Calu3 (cell line): ENCODE measurements around the gene HAND1. TPM values are rescaled to one million over a fixed set of nuclear protein-coding genes. Genes with fewer than 3 reads are reported as not detected.

ENCODE experiments used
- BruUV-seq: library from RNA; stranded (reverse); fragments of 400-500 nt; replicated peaks from 2 replicates; lab custom pipeline; 2021; lab: Mats Ljungman, UMichigan
- CTCF ChIA-PET: fragments of 300-600 bp; sonication (Branson Sonifier 250); formaldehyde crosslinking; loops from one replicate; lab custom pipeline; 2022; ENCODE audit warnings: antibody characterized with exemption; lab: Charles Lee
- DNase-seq: peaks from one replicate; pipeline ENCODE4 v3.0.0; 2022
- H3K27ac Mint-ChIP-seq: one replicate; pipeline ENCODE4 v1.8.0; 2022; ENCODE audit warnings: mixed read lengths; ENCODE audit not compliant: unreplicated experiment
- H3K27me3 Mint-ChIP-seq: one replicate; pipeline ENCODE4 v1.8.0; 2022; ENCODE audit warnings: mixed read lengths; ENCODE audit not compliant: unreplicated experiment
- H3K36me3 Mint-ChIP-seq: one replicate; pipeline ENCODE4 v1.8.0; 2022; ENCODE audit warnings: mild to moderate bottlenecking, moderate library complexity, mixed read lengths; ENCODE audit not compliant: insufficient read depth, unreplicated experiment
- H3K4me1 Mint-ChIP-seq: one replicate; pipeline ENCODE4 v1.8.0; 2022; ENCODE audit warnings: mild to moderate bottlenecking, low read depth, mixed read lengths; ENCODE audit not compliant: unreplicated experiment
- H3K4me3 Mint-ChIP-seq: one replicate; pipeline ENCODE4 v1.8.0; 2022; ENCODE audit warnings: mild to moderate bottlenecking, low read depth, moderate library complexity, mixed read lengths; ENCODE audit not compliant: unreplicated experiment
- H3K9me3 Mint-ChIP-seq: one replicate; pipeline ENCODE4 v1.8.0; 2022; ENCODE audit warnings: low read depth, mixed read lengths; ENCODE audit not compliant: unreplicated experiment
- intact Hi-C: fragments of 100-400 bp; cut with micrococcal nuclease; formaldehyde crosslinking; loops from one replicate; pipeline ENCODE4 v1.10.0; 2022; ENCODE audit not compliant: unreplicated experiment
- total RNA-seq: library from RNA; stranded (reverse); gene quantifications from 2 replicates; pipeline ENCODE4 v1.2.3, GENCODE V29; 2022
- TF ChIP-seq, protein P1 (sequence below): fragments of 200-600 bp; IDR thresholded peaks from one replicate; pipeline ENCODE4 v1.8.0; 2022; ENCODE audit warnings: antibody characterized with exemption; ENCODE audit not compliant: unreplicated experiment

HAND1 gene
- total RNA-seq, 1 experiment from 2014 or later: not detected

DNA sequence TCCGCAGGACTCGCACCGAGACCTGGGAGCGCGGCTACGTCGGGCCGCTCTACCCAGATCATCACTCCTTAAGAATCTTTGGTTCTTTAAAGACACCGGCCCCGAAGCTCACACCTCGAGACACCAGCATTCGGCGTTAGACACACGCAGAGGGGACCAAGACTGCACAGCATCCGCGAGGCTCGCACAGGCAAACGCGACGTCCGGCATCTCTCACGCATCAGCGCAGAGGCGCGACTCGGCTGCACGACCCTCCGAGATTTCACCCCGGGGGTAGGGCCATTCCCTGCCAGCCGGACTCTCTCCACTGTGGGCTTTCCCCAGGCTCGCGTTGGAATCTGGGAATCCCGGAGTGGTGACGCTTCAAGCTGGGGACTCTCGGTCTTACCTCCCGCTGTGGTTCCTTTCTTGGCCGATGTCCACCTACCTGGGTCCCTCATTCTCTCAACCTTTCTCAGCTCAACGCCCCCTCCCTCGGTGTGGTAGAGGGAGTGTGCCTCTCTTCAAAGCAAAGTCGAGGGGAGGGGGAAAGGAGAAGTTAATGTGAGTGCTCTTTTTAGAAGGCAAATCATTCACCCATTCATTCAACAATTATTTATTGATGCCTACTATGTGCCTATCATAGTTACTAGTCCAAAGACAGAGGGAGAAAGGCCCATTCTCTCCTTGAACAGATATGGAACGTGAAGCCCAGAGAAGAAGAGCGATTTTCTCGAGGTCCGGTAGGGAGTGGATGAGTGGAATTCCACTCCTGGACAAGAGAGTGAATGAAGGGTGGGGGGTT lies 1.3 kb upstream of the HAND1 start:
- no TSS peak for BruUV-seq
- CTCF ChIA-PET: no interaction called here
- H3K4me1 Mint-ChIP-seq: peaks cover 8% of the 10 kb centered on the region
- H3K27me3 Mint-ChIP-seq: peaks cover 92% of the 10 kb centered on the region
- no peaks in the 10 kb centered on the region for H3K36me3 Mint-ChIP-seq
- H3K4me3 Mint-ChIP-seq: no peak overlapping the region
- intact Hi-C loops: no loop called here
- no peaks in the 10 kb centered on the region for H3K9me3 Mint-ChIP-seq
- no peak for DNase-seq
- H3K27ac Mint-ChIP-seq: no peak overlapping the region
- TF ChIP-seq, protein P1, sequence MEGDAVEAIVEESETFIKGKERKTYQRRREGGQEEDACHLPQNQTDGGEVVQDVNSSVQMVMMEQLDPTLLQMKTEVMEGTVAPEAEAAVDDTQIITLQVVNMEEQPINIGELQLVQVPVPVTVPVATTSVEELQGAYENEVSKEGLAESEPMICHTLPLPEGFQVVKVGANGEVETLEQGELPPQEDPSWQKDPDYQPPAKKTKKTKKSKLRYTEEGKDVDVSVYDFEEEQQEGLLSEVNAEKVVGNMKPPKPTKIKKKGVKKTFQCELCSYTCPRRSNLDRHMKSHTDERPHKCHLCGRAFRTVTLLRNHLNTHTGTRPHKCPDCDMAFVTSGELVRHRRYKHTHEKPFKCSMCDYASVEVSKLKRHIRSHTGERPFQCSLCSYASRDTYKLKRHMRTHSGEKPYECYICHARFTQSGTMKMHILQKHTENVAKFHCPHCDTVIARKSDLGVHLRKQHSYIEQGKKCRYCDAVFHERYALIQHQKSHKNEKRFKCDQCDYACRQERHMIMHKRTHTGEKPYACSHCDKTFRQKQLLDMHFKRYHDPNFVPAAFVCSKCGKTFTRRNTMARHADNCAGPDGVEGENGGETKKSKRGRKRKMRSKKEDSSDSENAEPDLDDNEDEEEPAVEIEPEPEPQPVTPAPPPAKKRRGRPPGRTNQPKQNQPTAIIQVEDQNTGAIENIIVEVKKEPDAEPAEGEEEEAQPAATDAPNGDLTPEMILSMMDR: no peak

DNA sequence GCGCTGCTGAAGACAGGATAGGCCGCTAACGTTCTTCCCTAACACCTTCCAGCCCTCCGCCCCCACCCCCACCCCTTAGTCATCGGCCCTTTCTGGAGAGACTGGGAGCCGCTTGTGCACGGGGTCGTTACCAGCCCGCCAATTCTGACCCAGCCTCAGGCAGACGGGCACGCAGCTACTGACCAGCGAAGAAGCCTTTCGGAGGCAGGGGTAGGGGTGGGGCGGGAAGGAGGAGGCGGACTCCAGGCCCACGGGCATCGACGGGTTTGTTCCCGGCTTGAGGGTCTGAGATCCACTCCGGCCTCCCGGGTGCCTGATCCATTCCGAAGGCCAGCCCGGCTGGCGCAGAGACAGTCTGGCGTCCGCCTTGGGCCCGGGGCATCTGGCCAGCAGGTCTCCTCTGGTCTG lies 729 bp upstream of the HAND1 start:
- no TSS peak for BruUV-seq
- H3K27ac Mint-ChIP-seq: no peak overlapping the region
- peaks cover 92% of the 10 kb centered on the region for H3K27me3 Mint-ChIP-seq
- TF ChIP-seq, protein P1: no peak
- no peaks in the 10 kb centered on the region for H3K36me3 Mint-ChIP-seq
- H3K4me3 Mint-ChIP-seq: no peak overlapping the region
- intact Hi-C loops: no loop called here
- CTCF ChIA-PET: no interaction called here
- no peaks in the 10 kb centered on the region for H3K9me3 Mint-ChIP-seq
- peaks cover 8% of the 10 kb centered on the region for H3K4me1 Mint-ChIP-seq
- DNase-seq: no peak

DNA sequence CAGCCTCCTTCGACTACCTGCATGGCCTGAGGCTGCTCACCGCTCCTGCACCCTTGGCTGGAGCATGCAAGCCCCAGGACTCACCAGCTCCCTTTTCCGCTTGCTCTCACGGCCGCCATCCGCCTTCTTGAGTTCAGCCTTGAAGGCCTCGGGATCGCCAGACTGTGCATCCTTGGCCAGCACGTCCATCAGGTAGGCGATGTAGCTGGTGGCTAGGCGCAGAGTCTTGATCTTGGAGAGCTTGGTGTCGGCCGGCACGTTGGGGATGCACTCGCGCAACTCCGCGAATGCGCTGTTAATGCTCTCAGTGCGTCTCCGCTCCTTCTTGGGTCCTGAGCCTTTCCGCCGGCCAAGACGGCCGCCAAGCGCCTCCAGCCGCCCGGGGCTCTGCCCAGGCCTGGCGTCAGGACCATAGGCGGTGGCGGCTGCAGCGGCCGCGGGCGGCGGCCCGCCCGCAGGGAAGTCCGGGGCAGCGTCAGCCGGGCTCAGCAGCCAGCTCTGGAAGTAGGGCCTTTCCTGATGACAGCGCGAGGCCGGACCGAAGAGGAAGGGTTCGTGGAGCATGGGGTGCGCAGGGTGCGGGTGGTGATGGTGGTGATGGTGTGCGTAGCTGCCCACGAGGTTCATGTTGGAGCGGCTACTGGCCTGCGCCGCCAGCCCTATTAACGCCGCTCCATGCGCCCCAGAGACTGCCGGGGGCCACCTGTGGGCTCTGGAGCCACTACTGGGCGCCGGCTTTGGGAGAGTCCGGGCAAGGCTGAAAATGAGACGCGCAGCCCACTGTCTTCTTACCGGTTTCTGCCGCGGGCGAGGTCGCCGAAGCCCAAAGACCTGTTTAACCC lies 424 bp downstream of the HAND1 start:
- no peaks in the 10 kb centered on the region for H3K9me3 Mint-ChIP-seq
- H3K27ac Mint-ChIP-seq: no peak overlapping the region
- no TSS peak for BruUV-seq
- H3K4me1 Mint-ChIP-seq: peaks cover 8% of the 10 kb centered on the region
- peaks cover 92% of the 10 kb centered on the region for H3K27me3 Mint-ChIP-seq
- CTCF ChIA-PET: interaction anchor here (0.6 kb wide), 1 partner anchor 144 kb away, joined by 3 read pairs; no protein-coding TSS in a partner anchor
- TF ChIP-seq, protein P1: no peak
- intact Hi-C loops: no loop called here
- peak; percentile 26 for DNase-seq
- no peaks in the 10 kb centered on the region for H3K36me3 Mint-ChIP-seq
- H3K4me3 Mint-ChIP-seq: peak overlapping the region; percentile 57

DNA sequence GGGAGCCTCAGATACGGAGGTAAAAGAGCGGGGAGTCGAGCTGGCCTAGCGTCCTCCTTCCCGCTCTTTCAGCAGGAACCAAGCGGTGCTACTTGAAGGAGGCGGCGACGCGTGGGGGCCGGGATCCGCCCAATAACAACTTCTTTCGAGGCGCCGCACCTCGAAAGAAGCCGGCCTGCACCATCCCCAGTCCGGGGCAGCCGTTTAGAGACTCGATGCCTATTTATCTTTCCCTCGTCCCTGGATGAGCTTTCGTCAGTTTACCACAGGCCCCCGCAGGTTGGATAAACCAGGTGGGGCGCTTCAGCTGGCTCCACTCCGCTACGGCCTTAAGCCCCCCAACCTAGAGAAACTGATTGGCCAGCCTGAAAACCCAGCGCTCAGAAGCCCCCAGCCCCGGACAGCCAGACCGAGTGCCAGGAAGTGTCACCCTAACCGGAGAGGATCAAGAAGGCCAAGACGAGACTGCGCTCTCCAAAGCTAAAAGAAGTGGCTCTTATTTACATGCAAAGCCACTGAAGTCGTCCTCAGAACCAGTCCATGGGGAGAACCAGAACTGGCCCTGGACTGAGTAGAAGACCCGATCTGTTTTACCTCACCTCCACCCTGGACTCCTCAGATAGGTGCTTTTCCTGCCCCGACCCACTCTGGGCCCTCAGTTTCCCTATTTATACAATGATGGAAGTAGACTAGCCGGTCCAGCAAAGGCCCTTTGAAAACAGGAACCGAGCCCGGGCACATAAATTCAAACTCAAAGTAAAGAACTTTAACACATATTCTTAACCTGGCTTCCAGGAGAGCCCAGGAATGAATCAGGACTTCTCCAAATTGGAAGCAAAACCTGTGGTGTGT lies 1.4 kb downstream of the HAND1 start:
- Mint-ChIP-seq H3K4me3 (no peak overlapping the region), H3K36me3 (no peaks in the 10 kb centered on the region), H3K4me1 (peaks cover 8% of the 10 kb centered on the region), H3K27ac (no peak overlapping the region), H3K9me3 (no peaks in the 10 kb centered on the region), H3K27me3 (peaks cover 92% of the 10 kb centered on the region)
- CTCF ChIA-PET: no interaction called here
- intact Hi-C loops: no loop called here
- TF ChIP-seq, protein P1: no peak
- BruUV-seq: no TSS peak
- no peak for DNase-seq
